Endothelial cell of umbilical vein (primary cell): ENCODE results near the gene LSM14B. TPM values are rescaled to one million over a fixed set of nuclear protein-coding genes. Genes with fewer than 3 reads are reported as not detected.

Experiments
- BruUV-seq: library from RNA; stranded (reverse); fragments of 400-500 nt; replicated peaks from 2 replicates; lab custom pipeline; 2021; lab: Mats Ljungman, UMichigan
- CTCF ChIA-PET: fragments of 300-600, 350-600 bp; sonication (Branson Sonifier 250); formaldehyde crosslinking; loops from one replicate; lab custom pipeline; 2021; ENCODE audit warnings: antibody characterized with exemption, inconsistent platforms; lab: Charles Lee
- POLR2A ChIA-PET: fragments of 300-600, 350-600 bp; sonication (Branson Sonifier 250); formaldehyde crosslinking; loops from one replicate; lab custom pipeline; 2021; ENCODE audit warnings: antibody characterized with exemption, inconsistent platforms; lab: Charles Lee
- DNase-seq: peaks from one replicate; pipeline ENCODE4 v3.0.0-alpha.2; 2011; ENCODE audit warnings: low read depth, low spot score
- FAIRE-seq: peaks from 2 replicates; lab custom pipeline; 2011; peaks lifted over from hg19 to GRCh38; lab: Jason Lieb, UNC
- H2AFZ ChIP-seq: 2 replicates; pipeline ENCODE4 v1.6.0; 2012; ENCODE audit warnings: low read depth, low read length, control low read depth, inconsistent platforms
- H3K27ac ChIP-seq: 2 replicates; pipeline ENCODE4 v1.5.1; 2011; ENCODE audit warnings: low read depth, mild to moderate bottlenecking, control low read depth, low read length, moderate library complexity; ENCODE audit not compliant: insufficient read depth
- H3K27me3 ChIP-seq, 2 experiments: 2 replicates each; pipeline versions ENCODE4 v1.6.0 to v1.6.1; 2011; ENCODE audit warnings: low read length in 2 of 2, mixed read lengths in 1 of 2; ENCODE audit not compliant: control insufficient read depth in 2 of 2, insufficient read depth in 2 of 2
- H3K36me3 ChIP-seq, 2 experiments: 2 replicates in 1 of 2; 3 replicates in 1 of 2; pipeline ENCODE4 v1.5.1; 2011; ENCODE audit warnings: low read length in 2 of 2, mild to moderate bottlenecking in 1 of 2, moderate library complexity in 1 of 2; ENCODE audit not compliant: control insufficient read depth in 2 of 2, insufficient read depth in 2 of 2; ENCODE audit errors: extremely low read depth in 1 of 2
- H3K4me1 ChIP-seq: 3 replicates; pipeline ENCODE4 v1.5.1; 2011; ENCODE audit warnings: mild to moderate bottlenecking, low read length; ENCODE audit not compliant: control insufficient read depth, insufficient read depth; ENCODE audit errors: extremely low read depth
- H3K4me2 ChIP-seq: 2 replicates; pipeline ENCODE4 v1.6.1; 2011; ENCODE audit warnings: low read length, control low read depth, mixed read lengths; ENCODE audit not compliant: insufficient read depth
- H3K4me3 ChIP-seq, 3 experiments: fragments of 200-600 bp in 1 of 3; sonication (generic), shearing (Covaris generic) in 1 of 3; replicated peaks in 1 of 3; 2 replicates each; pipeline ENCODE4 v1.5.1; 2011 to 2016; ENCODE audit warnings: control low read depth in 3 of 3, low read length in 3 of 3, mild to moderate bottlenecking in 2 of 3, inconsistent platforms in 1 of 3, low read depth in 1 of 3, moderate library complexity in 1 of 3; ENCODE audit not compliant: insufficient read depth in 1 of 3
- H3K79me2 ChIP-seq: 2 replicates; pipeline ENCODE4 v1.6.0; 2012; ENCODE audit warnings: low read length, inconsistent platforms; ENCODE audit not compliant: control insufficient read depth, insufficient read depth
- H3K9ac ChIP-seq: replicated peaks from 2 replicates; pipeline ENCODE3; 2011; ENCODE audit warnings: low read length, control low read depth; ENCODE audit not compliant: insufficient read depth; ENCODE audit errors: extremely low read depth
- H3K9me1 ChIP-seq: replicated peaks from 3 replicates; pipeline ENCODE4 v1.6.0; 2011; ENCODE audit warnings: mild to moderate bottlenecking, low read length; ENCODE audit not compliant: control insufficient read depth, insufficient read depth; ENCODE audit errors: extremely low read depth
- H3K9me3 ChIP-seq: replicated peaks from 2 replicates; pipeline ENCODE4 v1.5.1; 2012; ENCODE audit warnings: low read length, inconsistent platforms; ENCODE audit not compliant: control insufficient read depth, insufficient read depth
- H4K20me1 ChIP-seq: replicated peaks from 2 replicates; pipeline ENCODE3; 2011; ENCODE audit warnings: mild to moderate bottlenecking, low read length; ENCODE audit not compliant: control insufficient read depth, insufficient read depth; ENCODE audit errors: extremely low read depth
- CTCF ChIP-seq, 2 donors: IDR thresholded peaks; 1 replicate in 1 of 2; 2 replicates in 1 of 2; pipeline ENCODE4 v1.5.1; 2011; ENCODE audit warnings: low read length in 2 of 2, mild to moderate bottlenecking in 2 of 2, moderate library complexity in 2 of 2, control low read depth in 1 of 2, inconsistent platforms in 1 of 2, low read depth in 1 of 2; ENCODE audit not compliant: insufficient read depth in 1 of 2; ENCODE audit errors: extremely low read depth in 1 of 2
- EZH2 ChIP-seq: IDR thresholded peaks from 2 replicates; pipeline ENCODE4 v1.6.1; 2012; ENCODE audit warnings: borderline replicate concordance, low read depth, mild to moderate bottlenecking, moderate library complexity, low read length, inconsistent platforms; ENCODE audit not compliant: severe bottlenecking
- FOS ChIP-seq: IDR thresholded peaks from 2 replicates; pipeline ENCODE4 v1.6.1; 2011; ENCODE audit warnings: mild to moderate bottlenecking, low read length, moderate library complexity, borderline replicate concordance; ENCODE audit not compliant: insufficient read depth
- GATA2 ChIP-seq: IDR thresholded peaks from 2 replicates; pipeline ENCODE4 v1.7.0; 2011; ENCODE audit warnings: low read depth, mild to moderate bottlenecking, moderate library complexity, mixed read lengths, low read length; ENCODE audit not compliant: insufficient read length, insufficient read depth
- JUN ChIP-seq: IDR thresholded peaks from 2 replicates; pipeline ENCODE4 v1.6.1; 2011; ENCODE audit warnings: borderline replicate concordance, low read depth; ENCODE audit not compliant: insufficient read length, insufficient read depth
- MAX ChIP-seq: IDR thresholded peaks from 2 replicates; pipeline ENCODE4 v1.6.1; 2011; ENCODE audit not compliant: insufficient read depth, insufficient read length
- MYC ChIP-seq: IDR thresholded peaks from one replicate; pipeline ENCODE4 v1.6.1; 2011; ENCODE audit warnings: mild to moderate bottlenecking, low read depth, low read length
- POLR2A ChIP-seq: IDR thresholded peaks from 2 replicates; pipeline ENCODE4 v1.6.1; 2012; ENCODE audit warnings: low read depth, mild to moderate bottlenecking, control low read depth, low read length
- POLR2AphosphoS5 ChIP-seq: IDR thresholded peaks from 2 replicates; pipeline ENCODE4 v1.6.1; 2012; ENCODE audit warnings: low read depth, mild to moderate bottlenecking, control low read depth, low read length, moderate library complexity; ENCODE audit not compliant: insufficient read depth
- dilution Hi-C: fragments of 300-500 bp; cut with MboI; formaldehyde crosslinking; loops from one replicate; pipeline ENCODE4 v1.15.0; 2019; ENCODE audit warnings: low sequenced_read_pairs; ENCODE audit not compliant: extremely low pct_ligation_motif_present
- intact Hi-C: fragments of 100-400 bp; cut with micrococcal nuclease; formaldehyde crosslinking; loops from one replicate; pipeline ENCODE4 v1.10.0; 2022
- polyA plus RNA-seq, 4 experiments: library from polyadenylated mRNA; depleted of rRNA in 3 of 4; stranded (reverse) in 3 of 4; unstranded in 1 of 4; fragments of >200 nt; gene quantifications; 2 replicates each; pipeline versions ENCODE4 v1.2.1 to v1.2.3, GENCODE V29; 2011 to 2012; ENCODE audit warnings: missing spikeins in 1 of 4
- total RNA-seq: library from RNA; stranded (reverse); gene quantifications from 2 replicates; pipeline ENCODE4 v1.2.3, GENCODE V29; 2021

The LSM14B gene
- total and polyA plus RNA-seq, 2 donors (not counting 3 experiments of a cell fraction or from before 2014, with no cell fraction given) = 32.5 to 34.0 TPM

GRCh38 chr20:62097881-62098407 is 24.3 kb upstream of the LSM14B start:
- no peaks in the 10 kb centered on the region for H3K9me3 ChIP-seq
- no peaks in the 10 kb centered on the region for H3K79me2 ChIP-seq
- POLR2A ChIA-PET = no interaction called here
- H3K9ac ChIP-seq = no peak overlapping the region
- no peaks in the 10 kb centered on the region for H3K27me3 ChIP-seq
- dilution Hi-C loops (no loop called here), intact Hi-C loops (no loop called here)
- no peaks in the 10 kb centered on the region for H3K4me1 ChIP-seq
- H3K4me3 ChIP-seq = no peak overlapping the region
- FAIRE-seq = no peak
- TF ChIP-seq MYC (no peak), MAX (no peak), POLR2AphosphoS5 (no peak), FOS (no peak), EZH2 (no peak), GATA2 (no peak), CTCF (IDR thresholded peaks at IDR 0.05; ENCODE audit: extremely low read depth in 1 of 2, insufficient read depth in 1 of 2, low read depth in 1 of 2, low read length in 2 of 2) (no peak), POLR2A (no peak), JUN (no peak)
- no peaks in the 10 kb centered on the region for H4K20me1 ChIP-seq
- H3K27ac ChIP-seq = no peak overlapping the region
- DNase-seq = no peak
- no peaks in the 10 kb centered on the region for H3K9me1 ChIP-seq
- H3K36me3 ChIP-seq = no peaks in the 10 kb centered on the region
- no peak overlapping the region for H2AFZ ChIP-seq
- no TSS peak for BruUV-seq
- H3K4me2 ChIP-seq = no peak overlapping the region
- CTCF ChIA-PET = no interaction called here
